PC-3 (cell line): ENCODE results near the gene FMNL2.

ENCODE experiments used
- CTCF ChIP-seq: fragments of 300-600 bp; sonication (generic); conservative IDR thresholded peaks from 2 replicates; pipeline ENCODE4 v1.5.1; 2017; ENCODE audit warnings: antibody characterized with exemption, low read depth, mild to moderate bottlenecking, low read length
- EZH2phosphoT487 ChIP-seq: fragments of 300-600 bp; sonication (generic); IDR thresholded peaks from 2 replicates; pipeline ENCODE4 v1.6.1; 2018; ENCODE audit warnings: mild to moderate bottlenecking, antibody characterized with exemption, low read length, borderline replicate concordance

GRCh38 chr2:152480821-152481399, 145.9 kb downstream of the FMNL2 start:
- no peak for TF ChIP-seq CTCF
- no peak for TF ChIP-seq EZH2phosphoT487
